PC-3 (cell line): Measurements from ENCODE around the gene ST3GAL2.

ENCODE experiments used
- EZH2 ChIP-seq: fragments of 300-600 bp; sonication (generic); IDR thresholded peaks from one replicate; pipeline ENCODE4 v1.6.1; 2017; ENCODE audit warnings: antibody characterized with exemption, mild to moderate bottlenecking, low read length; ENCODE audit not compliant: unreplicated experiment
- EZH2phosphoT487 ChIP-seq: fragments of 300-600 bp; sonication (generic); IDR thresholded peaks from 2 replicates; pipeline ENCODE4 v1.6.1; 2018; ENCODE audit warnings: mild to moderate bottlenecking, antibody characterized with exemption, low read length, borderline replicate concordance
- TF ChIP-seq, protein P1 (sequence below): fragments of 300-600 bp; sonication (generic); conservative IDR thresholded peaks from 2 replicates; pipeline ENCODE4 v1.5.1; 2017; ENCODE audit warnings: antibody characterized with exemption, low read depth, mild to moderate bottlenecking, low read length

- TF ChIP-seq, protein P1, sequence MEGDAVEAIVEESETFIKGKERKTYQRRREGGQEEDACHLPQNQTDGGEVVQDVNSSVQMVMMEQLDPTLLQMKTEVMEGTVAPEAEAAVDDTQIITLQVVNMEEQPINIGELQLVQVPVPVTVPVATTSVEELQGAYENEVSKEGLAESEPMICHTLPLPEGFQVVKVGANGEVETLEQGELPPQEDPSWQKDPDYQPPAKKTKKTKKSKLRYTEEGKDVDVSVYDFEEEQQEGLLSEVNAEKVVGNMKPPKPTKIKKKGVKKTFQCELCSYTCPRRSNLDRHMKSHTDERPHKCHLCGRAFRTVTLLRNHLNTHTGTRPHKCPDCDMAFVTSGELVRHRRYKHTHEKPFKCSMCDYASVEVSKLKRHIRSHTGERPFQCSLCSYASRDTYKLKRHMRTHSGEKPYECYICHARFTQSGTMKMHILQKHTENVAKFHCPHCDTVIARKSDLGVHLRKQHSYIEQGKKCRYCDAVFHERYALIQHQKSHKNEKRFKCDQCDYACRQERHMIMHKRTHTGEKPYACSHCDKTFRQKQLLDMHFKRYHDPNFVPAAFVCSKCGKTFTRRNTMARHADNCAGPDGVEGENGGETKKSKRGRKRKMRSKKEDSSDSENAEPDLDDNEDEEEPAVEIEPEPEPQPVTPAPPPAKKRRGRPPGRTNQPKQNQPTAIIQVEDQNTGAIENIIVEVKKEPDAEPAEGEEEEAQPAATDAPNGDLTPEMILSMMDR = no peak
- TF ChIP-seq EZH2phosphoT487 (no peak), EZH2 (no peak)
Observed at GRCh38 chr16:70454222-70455034, 15.5 kb upstream of the ST3GAL2 start, which contains the start of gene FCSK.
